Aorta (tissue), 5 donors: Measurements from ENCODE around the gene CCL21. TPM values are rescaled to one million over a fixed set of nuclear protein-coding genes. Genes with fewer than 3 reads are reported as not detected.
"Not testable (repeated sequence)": the region's sequence is repeated elsewhere in the genome, so short reads cannot be mapped to it uniquely, and the experiment has no call there.

Experiments used
- ATAC-seq: fragments of 200-7000 bp; cut with Tn5 transposase; one replicate; pipeline ENCODE4 v1.9.1; 2022; ENCODE audit warnings: moderate library complexity; ENCODE audit not compliant: low FRiP score
- DNase-seq, 2 donors: peaks; one replicate each; pipeline ENCODE4 v3.0.0-alpha.2; 2020
- H3K27ac ChIP-seq, 2 donors: one replicate each; pipeline ENCODE4 v1.5.1; 2013; ENCODE audit warnings: low read length in 2 of 2, mild to moderate bottlenecking in 2 of 2, moderate library complexity in 2 of 2, control low read depth in 1 of 2, inconsistent platforms in 1 of 2, low read depth in 1 of 2
- H3K27me3 ChIP-seq, 2 donors: one replicate each; pipeline ENCODE4 v1.6.1; 2013; ENCODE audit warnings: control low read depth in 1 of 2, low read length in 1 of 2, mild to moderate bottlenecking in 1 of 2, moderate library complexity in 1 of 2; ENCODE audit not compliant: insufficient read depth in 2 of 2, control insufficient read depth in 1 of 2
- H3K36me3 ChIP-seq, 2 donors: one replicate each; pipeline ENCODE4 v1.6.1; 2013; ENCODE audit warnings: control low read depth in 1 of 2, low read length in 1 of 2, mild to moderate bottlenecking in 1 of 2; ENCODE audit not compliant: insufficient read depth in 2 of 2, control insufficient read depth in 1 of 2
- H3K4me1 ChIP-seq, 2 donors: one replicate each; pipeline ENCODE4 v1.6.1; 2013; ENCODE audit warnings: low read length in 2 of 2, control low read depth in 1 of 2, mild to moderate bottlenecking in 1 of 2, moderate library complexity in 1 of 2; ENCODE audit not compliant: insufficient read depth in 2 of 2, control insufficient read depth in 1 of 2
- H3K4me3 ChIP-seq, 2 donors: one replicate each; pipeline ENCODE4 v1.5.1; 2013; ENCODE audit warnings: low read length in 2 of 2, control low read depth in 1 of 2, mild to moderate bottlenecking in 1 of 2
- H3K9me3 ChIP-seq: one replicate; pipeline ENCODE4 v1.6.1; 2013; ENCODE audit warnings: mild to moderate bottlenecking, low read length; ENCODE audit not compliant: control insufficient read depth
- WGBS, 2 donors: extraction: QIAGEN DNeasy Blood & Tissue Kit; methylation state at CpG; one replicate each; pipeline ENCODE4 v1.1.7; 2013; 5-methylcytosine and 5-hydroxymethylcytosine counted together
- intact Hi-C, 2 donors: fragments of 100-400 bp; cut with DNase I; formaldehyde crosslinking; loops; one replicate each; pipeline versions ENCODE4 v1.14.2 to v1.15.0; 2022
- polyA plus RNA-seq, 2 donors: library from polyadenylated mRNA; stranded (reverse); fragments of 200-250 nt; gene quantifications; one replicate each; pipeline ENCODE4 v1.2.3, GENCODE V29; 2013
- total RNA-seq, 2 donors: library from RNA; stranded (reverse); fragmentation: NEBNext Ultra II Directional; extraction: Animal tissue kit (Norgen Biotek cat#: 25700); gene quantifications; one replicate each; pipeline ENCODE4 v1.2.1, GENCODE V29; 2021
- donor health status: healthy with polysubstance abuse.
- donor health status: Bipolar disorder and iron deficiency.
- donor health status: DM: no; HTN: no; CAD: no.
- donor health status: DM: no; HTN: no; CAD: no.
- donor health status: DM: yes; HTN: yes; CAD: no.

CCL21 gene
- total and polyA plus RNA-seq, 4 donors: 1.4 to 29.1 (median 7.7) TPM

DNA sequence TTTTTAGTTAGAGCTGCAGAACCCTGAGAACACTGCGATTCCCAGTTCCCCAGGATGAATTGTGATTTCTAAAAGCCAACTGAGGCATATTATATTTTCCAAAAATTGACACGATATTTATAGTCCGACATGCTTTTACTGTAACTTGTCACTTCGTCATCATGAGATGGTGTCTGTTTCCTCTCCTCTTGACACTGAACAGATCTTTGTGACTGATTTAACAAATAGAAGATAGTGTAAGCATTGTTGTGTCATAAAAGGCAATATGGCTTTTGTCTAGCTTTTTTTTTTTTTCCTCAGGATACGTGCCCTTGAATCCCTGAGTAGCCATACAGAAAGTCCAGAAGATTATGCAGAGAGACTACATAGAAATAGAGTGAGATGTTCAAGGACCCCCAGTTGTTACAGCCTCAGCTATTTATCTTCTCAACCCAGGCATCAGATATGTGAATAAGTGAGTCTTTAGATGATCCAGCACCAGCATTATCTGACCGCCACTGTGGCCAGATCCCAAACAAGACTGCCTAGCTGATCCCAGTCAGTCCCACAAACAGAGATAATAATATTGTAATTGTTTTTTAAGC is 27.8 kb upstream of the CCL21 start:
- 48 to 55% methylated on average over 6 of the region's 6 CpGs for WGBS, 2 donors
- DNase-seq: no peak
- no peaks in the 10 kb centered on the region for H3K27me3 ChIP-seq
- H3K4me1 ChIP-seq: no peaks in the 10 kb centered on the region
- H3K4me3 ChIP-seq: no peak overlapping the region
- no peak overlapping the region for H3K27ac ChIP-seq
- no peaks in the 10 kb centered on the region for H3K9me3 ChIP-seq
- no peak for ATAC-seq
- intact Hi-C loops: no loop called here
- H3K36me3 ChIP-seq: no peaks in the 10 kb centered on the region

DNA sequence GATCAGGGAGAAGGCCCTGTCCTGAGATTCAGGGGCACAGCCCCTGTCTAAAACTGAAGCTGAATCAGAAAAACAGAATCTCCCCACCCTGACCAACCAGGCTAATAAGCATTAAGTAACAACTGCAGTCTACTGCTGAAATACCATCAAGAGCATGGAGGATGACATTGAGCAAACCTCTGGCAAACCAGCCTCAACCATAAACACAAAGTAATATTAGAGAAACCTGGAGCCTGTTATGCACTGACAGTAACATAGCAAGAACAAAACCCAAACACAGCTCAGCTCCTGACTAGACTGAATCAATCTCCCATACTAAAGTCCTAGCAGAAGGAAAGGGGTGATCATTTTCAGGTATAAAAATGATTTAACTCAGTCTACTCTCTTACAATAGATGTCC is 24.8 kb upstream of the CCL21 start:
- Histone ChIP-seq H3K4me3 (no peak overlapping the region), H3K27me3 (no peaks in the 10 kb centered on the region), H3K36me3 (no peaks in the 10 kb centered on the region), H3K27ac (no peak overlapping the region), H3K9me3 (no peaks in the 10 kb centered on the region), H3K4me1 (no peaks in the 10 kb centered on the region)
- intact Hi-C loops: no loop called here
- no peak for ATAC-seq
- no peak for DNase-seq

DNA sequence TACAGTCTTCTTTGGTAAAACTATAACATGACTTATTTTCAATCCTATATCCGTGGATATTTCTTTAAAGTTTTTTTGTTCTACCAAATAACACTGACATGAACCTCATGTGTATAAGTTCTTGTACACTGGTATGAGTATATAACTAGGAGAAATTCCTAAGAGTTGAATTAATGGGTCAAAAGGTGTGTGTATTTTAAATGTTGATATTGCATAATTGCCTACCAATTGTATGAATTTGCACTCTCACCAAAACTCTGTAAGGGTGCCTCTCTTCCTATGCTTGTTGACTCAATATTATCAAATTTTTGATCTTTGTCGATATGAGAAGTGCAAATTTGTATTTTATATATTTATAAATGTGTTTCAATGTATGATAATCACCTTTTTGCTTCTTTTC is 22.9 kb upstream of the CCL21 start:
- WGBS, 2 donors: 82 to 89% methylated on average over 2 of the region's 2 CpGs
- Histone ChIP-seq H3K4me1 (no peaks in the 10 kb centered on the region), H3K36me3 (no peaks in the 10 kb centered on the region), H3K4me3 (no peak overlapping the region), H3K27me3 (no peaks in the 10 kb centered on the region), H3K9me3 (no peaks in the 10 kb centered on the region), H3K27ac (no peak overlapping the region)
- no peak for ATAC-seq
- intact Hi-C loops: no loop called here
- DNase-seq: no peak

DNA sequence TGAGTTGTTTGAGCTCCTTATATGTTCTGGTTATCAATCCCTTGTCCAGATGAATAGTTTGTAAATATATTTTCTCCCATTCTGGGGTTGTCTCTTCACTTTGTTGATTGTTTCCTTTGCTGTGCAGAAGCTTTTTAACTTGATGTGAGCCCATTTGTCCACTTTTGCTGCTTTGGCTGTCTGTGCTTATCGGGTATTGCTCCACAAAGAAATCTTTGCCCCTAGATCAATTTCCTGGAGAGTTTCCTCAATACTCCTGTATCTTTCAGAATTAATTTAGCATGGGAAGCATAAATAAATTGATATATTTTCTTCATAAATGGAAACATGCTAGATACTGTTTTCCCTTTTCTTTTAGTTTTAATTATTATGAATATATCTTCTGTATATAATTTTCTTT is 22.5 kb upstream of the CCL21 start:
- DNase-seq (no peak), ATAC-seq (no peak)
- intact Hi-C loops: no loop called here
- Histone ChIP-seq H3K4me3 (no peak overlapping the region), H3K9me3 (no peaks in the 10 kb centered on the region), H3K4me1 (no peaks in the 10 kb centered on the region), H3K27ac (no peak overlapping the region), H3K36me3 (no peaks in the 10 kb centered on the region), H3K27me3 (no peaks in the 10 kb centered on the region)
- 94% methylated on average over 1 of the region's 1 CpG for WGBS, 2 donors

DNA sequence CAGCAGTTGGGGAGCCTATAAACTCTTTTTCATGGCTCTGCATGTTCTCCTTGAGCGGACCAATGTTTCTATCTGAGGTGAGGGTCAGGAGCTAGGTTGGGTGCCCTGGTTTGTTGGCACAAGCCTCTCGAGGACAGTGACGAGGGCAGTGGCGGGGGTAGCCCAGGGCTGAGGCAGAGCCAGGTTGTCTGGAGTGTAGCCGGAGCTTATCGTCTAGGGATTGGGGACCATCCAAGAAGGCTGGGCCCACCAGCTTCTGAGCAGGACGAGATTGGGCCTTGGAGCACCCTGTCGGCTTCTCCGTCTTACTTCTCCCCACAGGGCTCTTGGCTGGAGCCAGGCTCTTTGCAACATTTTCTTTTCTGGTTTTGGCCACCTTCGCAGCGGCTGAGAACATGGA is 13.2 kb upstream of the CCL21 start:
- Histone ChIP-seq H3K9me3 (no peaks in the 10 kb centered on the region), H3K27me3 (no peaks in the 10 kb centered on the region), H3K4me3 (no peak overlapping the region), H3K36me3 (no peaks in the 10 kb centered on the region), H3K27ac (no peak overlapping the region), H3K4me1 (no peaks in the 10 kb centered on the region)
- WGBS, 2 donors: 89 to 91% methylated on average over 11 of the region's 11 CpGs
- intact Hi-C loops: no loop called here
- ATAC-seq (no peak), DNase-seq (no peak)

DNA sequence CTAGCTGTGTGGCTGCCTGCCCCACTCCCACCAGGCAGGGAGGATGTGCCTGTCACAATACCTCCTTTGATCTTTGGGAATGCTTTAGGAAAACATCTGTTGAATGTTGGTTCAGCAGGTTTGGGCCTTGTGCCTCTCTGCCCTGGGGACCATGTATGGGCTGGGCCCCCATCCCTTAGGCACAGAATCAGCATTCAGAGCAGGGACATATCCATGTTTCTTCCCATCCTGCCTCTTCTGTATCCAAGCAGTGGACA is 9.8 kb upstream of the CCL21 start:
- intact Hi-C loops, H3K27me3 ChIP-seq, H3K36me3 ChIP-seq, H3K9me3 ChIP-seq, H3K27ac ChIP-seq, DNase-seq, H3K4me1 ChIP-seq, H3K4me3 ChIP-seq, ATAC-seq: not testable (repeated sequence)

DNA sequence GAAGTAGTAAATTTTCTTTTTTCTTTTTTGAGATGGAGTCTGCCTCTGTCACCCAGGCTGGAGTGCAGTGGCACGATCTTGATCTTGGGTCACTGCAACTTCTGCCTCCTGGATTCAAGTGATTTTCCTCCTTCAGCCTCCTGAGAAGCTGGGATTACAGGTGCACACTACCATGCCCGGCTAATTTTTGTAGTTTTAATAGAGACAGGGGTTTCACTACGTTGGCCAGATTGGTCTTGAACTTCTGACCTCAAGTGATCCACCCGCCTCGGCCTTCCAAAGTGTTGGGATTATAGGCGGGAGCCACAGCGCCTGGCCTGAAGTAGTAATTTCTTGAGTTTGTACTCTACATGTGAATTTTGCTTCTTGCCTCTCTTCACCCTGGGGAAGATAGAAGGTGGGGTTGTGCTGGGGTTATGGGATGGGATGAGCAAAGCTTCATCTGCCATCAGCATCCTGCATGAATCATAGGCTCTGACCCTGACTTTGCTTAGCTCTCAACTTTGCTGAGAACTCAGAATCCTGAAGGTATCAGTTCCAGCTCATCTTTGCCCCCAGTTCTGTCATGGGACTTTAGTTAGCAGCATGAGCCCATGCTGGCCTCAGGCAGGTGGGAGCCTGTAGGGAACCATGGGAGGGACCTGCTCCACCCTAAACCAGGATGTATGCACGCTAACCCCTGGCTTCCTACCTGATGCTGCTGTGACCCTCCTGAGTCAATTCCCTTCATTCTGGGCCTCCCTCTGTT is 9.3 kb upstream of the CCL21 start:
- 86 to 88% methylated on average over 8 of the region's 8 CpGs for WGBS, 2 donors
- no peak for DNase-seq
- no peak overlapping the region for H3K4me3 ChIP-seq
- intact Hi-C loops: no loop called here
- no peaks in the 10 kb centered on the region for H3K36me3 ChIP-seq
- no peaks in the 10 kb centered on the region for H3K4me1 ChIP-seq
- no peaks in the 10 kb centered on the region for H3K9me3 ChIP-seq
- H3K27ac ChIP-seq: no peak overlapping the region
- no peak for ATAC-seq
- no peaks in the 10 kb centered on the region for H3K27me3 ChIP-seq

DNA sequence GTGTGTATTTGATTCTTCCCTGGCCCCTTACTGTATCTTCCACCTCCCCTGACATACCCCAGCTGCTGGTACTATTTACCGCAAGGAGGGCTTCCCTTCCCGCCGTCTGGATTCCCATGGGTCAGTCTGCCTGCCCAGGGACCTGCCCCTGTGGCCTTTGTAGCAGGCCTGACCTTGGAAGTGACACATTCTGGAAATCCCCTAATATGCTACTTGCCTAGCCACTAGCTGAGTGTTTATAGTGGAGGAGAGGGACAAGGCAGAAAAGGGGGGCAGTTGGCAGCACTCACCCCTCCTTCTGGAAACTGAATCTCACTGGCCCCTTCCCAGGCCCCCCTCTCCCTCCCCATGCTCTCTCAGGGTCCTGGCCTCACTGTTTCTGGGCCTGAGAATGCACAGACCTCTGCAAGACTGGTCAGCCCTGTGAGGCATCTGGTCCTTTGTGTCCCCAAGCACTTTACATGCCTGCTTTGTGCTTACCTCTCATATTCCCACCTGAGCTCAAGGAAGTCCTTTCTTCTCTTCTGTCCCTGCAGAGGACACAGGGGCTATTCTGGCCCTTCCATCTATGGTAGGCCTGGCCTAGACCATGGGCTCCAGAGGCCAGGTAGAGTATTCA is 8.2 kb upstream of the CCL21 start:
- no peak for DNase-seq
- Histone ChIP-seq H3K27ac (no peak overlapping the region), H3K4me1 (no peaks in the 10 kb centered on the region), H3K27me3 (no peaks in the 10 kb centered on the region), H3K36me3 (no peaks in the 10 kb centered on the region), H3K9me3 (no peaks in the 10 kb centered on the region), H3K4me3 (no peak overlapping the region)
- intact Hi-C loops: no loop called here
- peak; percentile 22 for ATAC-seq
- WGBS, 2 donors: 62 to 64% methylated on average over 3 of the region's 3 CpGs

DNA sequence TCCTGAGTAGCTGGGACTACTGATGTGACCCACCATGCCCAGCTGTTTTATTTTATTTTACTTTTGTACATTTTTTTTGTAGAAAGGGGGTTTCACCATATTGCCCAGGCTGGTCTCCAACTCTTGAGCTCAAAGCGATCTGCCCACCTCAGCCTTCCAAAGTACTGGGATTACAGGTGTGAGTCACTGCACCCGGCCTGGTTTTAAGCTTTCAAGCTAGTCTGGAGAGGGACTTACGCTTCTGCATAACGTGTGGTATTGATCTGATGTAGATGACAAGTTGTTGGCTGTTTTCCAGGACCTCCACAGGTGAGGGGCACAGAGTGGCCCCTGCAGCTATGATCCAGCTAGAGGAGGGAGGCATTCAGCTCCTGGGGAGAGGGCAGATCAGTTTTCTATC is 6.8 kb upstream of the CCL21 start:
- ATAC-seq (no peak), DNase-seq (no peak)
- H3K36me3 ChIP-seq: no peaks in the 10 kb centered on the region
- WGBS, 2 donors: 80 to 84% methylated on average over 4 of the region's 4 CpGs
- H3K9me3 ChIP-seq: no peaks in the 10 kb centered on the region
- intact Hi-C loops: no loop called here
- no peaks in the 10 kb centered on the region for H3K27me3 ChIP-seq
- H3K4me1 ChIP-seq: no peaks in the 10 kb centered on the region
- no peak overlapping the region for H3K4me3 ChIP-seq
- H3K27ac ChIP-seq: no peak overlapping the region
